ENCODE measurements around the gene STARD7. TPM values are rescaled to one million over a fixed set of nuclear protein-coding genes. Genes with fewer than 3 reads are reported as not detected.

Gene STARD7
- total and polyA plus RNA-seq, 2 donors (not counting 3 experiments of a cell fraction or from before 2014, with no cell fraction given) = 61.2 to 132 TPM

- FAIRE-seq (peak; percentile 52), DNase-seq (ENCODE audit: low read depth, low spot score) (no peak)
- H3K79me2 ChIP-seq (ENCODE audit: control insufficient read depth, insufficient read depth, low read length) = no peaks in the 10 kb centered on the region
- dilution Hi-C loops (cut with MboI; ENCODE audit: extremely low pct_ligation_motif_present, low sequenced_read_pairs) = no loop called here
- peaks cover 43% of the 10 kb centered on the region for H3K4me1 ChIP-seq (ENCODE audit: control insufficient read depth, extremely low read depth, insufficient read depth, low read length)
- no peak overlapping the region for H3K4me3 ChIP-seq (replicated peaks in 1 of 3; ENCODE audit: insufficient read depth in 1 of 3, low read depth in 1 of 3, low read length in 3 of 3)
- TF ChIP-seq GATA2 (IDR thresholded peaks at IDR 0.05; ENCODE audit: insufficient read depth, insufficient read length, low read depth, low read length) = no peak
- no peak for TF ChIP-seq POLR2A (IDR thresholded peaks at IDR 0.05; ENCODE audit: low read depth, low read length)
- no peak for TF ChIP-seq EZH2 (IDR thresholded peaks at IDR 0.05; ENCODE audit: borderline replicate concordance, low read depth, low read length, severe bottlenecking)
- no peak for TF ChIP-seq POLR2AphosphoS5 (IDR thresholded peaks at IDR 0.05; ENCODE audit: insufficient read depth, low read depth, low read length)
- no peak for TF ChIP-seq FOS (IDR thresholded peaks at IDR 0.05; ENCODE audit: borderline replicate concordance, insufficient read depth, low read length)
- TF ChIP-seq, protein P1, sequence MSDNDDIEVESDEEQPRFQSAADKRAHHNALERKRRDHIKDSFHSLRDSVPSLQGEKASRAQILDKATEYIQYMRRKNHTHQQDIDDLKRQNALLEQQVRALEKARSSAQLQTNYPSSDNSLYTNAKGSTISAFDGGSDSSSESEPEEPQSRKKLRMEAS (IDR thresholded peaks at IDR 0.05; ENCODE audit: insufficient read depth, insufficient read length) = no peak
- no peak for TF ChIP-seq JUN (IDR thresholded peaks at IDR 0.05; ENCODE audit: borderline replicate concordance, insufficient read depth, insufficient read length, low read depth)
- TF ChIP-seq MYC (IDR thresholded peaks at IDR 0.05; ENCODE audit: low read depth, low read length) = no peak
- no peak for TF ChIP-seq CTCF (IDR thresholded peaks at IDR 0.05; ENCODE audit: extremely low read depth in 1 of 2, insufficient read depth in 1 of 2, low read depth in 1 of 2, low read length in 2 of 2)
- no peaks in the 10 kb centered on the region for H4K20me1 ChIP-seq (replicated peaks; ENCODE audit: control insufficient read depth, extremely low read depth, insufficient read depth, low read length)
- no peaks in the 10 kb centered on the region for H3K27me3 ChIP-seq (ENCODE audit: control insufficient read depth in 2 of 2, insufficient read depth in 2 of 2, low read length in 2 of 2)
- ChIA-PET POLR2A (interaction anchor here (0.9 kb wide), 1 partner anchor 39 kb away, joined by 3 read pairs; the partner anchor contains the start of gene STARD7), CTCF (interaction anchor here (0.7 to 0.9 kb wide), 2 partner anchors 20 to 32 kb away, joined by 3 read pairs; no protein-coding TSS in a partner anchor)
- H3K36me3 ChIP-seq (ENCODE audit: control insufficient read depth in 2 of 2, extremely low read depth in 1 of 2, insufficient read depth in 2 of 2, low read length in 2 of 2) = no peaks in the 10 kb centered on the region
- no TSS peak for BruUV-seq (replicated peaks)
- H2AFZ ChIP-seq (ENCODE audit: low read depth, low read length) = no peak overlapping the region
- H3K9me1 ChIP-seq (replicated peaks; ENCODE audit: control insufficient read depth, extremely low read depth, insufficient read depth, low read length) = no peaks in the 10 kb centered on the region
- no peaks in the 10 kb centered on the region for H3K9me3 ChIP-seq (replicated peaks; ENCODE audit: control insufficient read depth, insufficient read depth, low read length)
- intact Hi-C loops (cut with micrococcal nuclease) = no loop called here
- no peak overlapping the region for H3K4me2 ChIP-seq (ENCODE audit: insufficient read depth, low read length)
- H3K27ac ChIP-seq (ENCODE audit: insufficient read depth, low read depth, low read length) = no peak overlapping the region
- no peak overlapping the region for H3K9ac ChIP-seq (replicated peaks; ENCODE audit: extremely low read depth, insufficient read depth, low read length)
These were observed 38.4 kb upstream of the STARD7 start for GRCh38 chr2:96247009-96247408.
